Left cardiac atrium (tissue), 4 donors: Measurements from ENCODE around the gene GULP1. TPM values are rescaled to one million over a fixed set of nuclear protein-coding genes. Genes with fewer than 3 reads are reported as not detected.

Experiments
- ATAC-seq, 2 donors: fragments of 200-7000 bp; cut with Tn5 transposase; one replicate each; pipeline ENCODE4 v1.9.1; 2020; ENCODE audit warnings: mild to moderate bottlenecking in 2 of 2, moderate library complexity in 2 of 2
- DNase-seq: peaks from one replicate; pipeline ENCODE4 v3.0.0-alpha.2; 2020
- intact Hi-C, 2 donors: fragments of 100-400 bp; cut with DNase I; formaldehyde crosslinking; loops; one replicate each; pipeline versions ENCODE4 v1.14.1 to v1.15.1; 2022 to 2023
- total RNA-seq, 2 donors: library from RNA; stranded (reverse); fragmentation: NEBNext Ultra II Directional; extraction: Animal tissue kit (Norgen Biotek cat#: 25700); gene quantifications; one replicate each; pipeline ENCODE4 v1.2.1, GENCODE V29; 2021
- donor health status: DM: no; HTN: yes; CAD: no.
- donor health status: DM: no; HTN: yes; CAD: no; lungs with severe emphysema.
- donor health status: DM: yes; HTN: yes; CAD: no.
- donor health status: Dilated cardiomyopathy.

GULP1 gene
- total RNA-seq, 2 donors from 2014 or later, result 10.8 to 17.4 TPM

GRCh38 chr2:188404341-188405004, 112.8 kb downstream of the GULP1 start:
- intact Hi-C loops, result no loop called here
- ATAC-seq (no peak), DNase-seq (no peak)

GRCh38 chr2:188406414-188406813, 114.7 kb downstream of the GULP1 start:
- intact Hi-C loops, result no loop called here
- DNase-seq (no peak), ATAC-seq (no peak)

DNA sequence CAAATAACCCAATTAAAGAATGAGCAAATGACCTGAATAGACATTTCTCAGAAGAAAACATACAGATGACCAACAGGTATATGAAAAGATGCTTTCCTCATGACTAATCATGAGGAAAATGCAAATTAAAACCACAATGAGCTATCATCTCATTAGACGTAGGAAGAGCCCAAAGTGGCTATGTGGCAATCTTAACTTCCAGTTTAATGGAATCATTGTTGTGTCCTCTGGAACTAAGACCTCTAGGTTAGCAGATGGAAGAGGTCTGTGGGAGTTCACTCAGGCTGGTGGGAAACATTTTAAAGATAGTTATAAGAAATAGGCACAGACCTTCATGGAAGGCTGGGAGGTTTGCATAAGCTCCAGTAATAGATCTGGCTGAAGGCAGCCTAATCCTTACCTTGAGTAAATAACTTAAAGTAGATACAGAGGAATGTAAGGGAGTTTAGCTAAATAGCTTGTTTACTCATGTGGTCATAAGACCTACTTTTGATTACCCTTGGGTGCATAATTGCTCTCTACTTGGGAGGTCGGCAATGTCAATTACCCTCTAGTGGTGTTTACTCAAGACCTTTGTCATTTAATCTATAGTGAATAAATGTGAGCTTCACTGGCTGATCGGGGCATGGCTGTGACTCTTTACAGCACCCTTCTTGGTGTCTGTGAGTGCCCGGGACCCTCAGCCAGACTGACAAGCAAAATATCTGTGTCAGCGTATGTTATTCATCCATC, 119.0 kb downstream of the GULP1 start:
- DNase-seq (no peak), ATAC-seq (no peak)
- intact Hi-C loops, result no loop called here

DNA sequence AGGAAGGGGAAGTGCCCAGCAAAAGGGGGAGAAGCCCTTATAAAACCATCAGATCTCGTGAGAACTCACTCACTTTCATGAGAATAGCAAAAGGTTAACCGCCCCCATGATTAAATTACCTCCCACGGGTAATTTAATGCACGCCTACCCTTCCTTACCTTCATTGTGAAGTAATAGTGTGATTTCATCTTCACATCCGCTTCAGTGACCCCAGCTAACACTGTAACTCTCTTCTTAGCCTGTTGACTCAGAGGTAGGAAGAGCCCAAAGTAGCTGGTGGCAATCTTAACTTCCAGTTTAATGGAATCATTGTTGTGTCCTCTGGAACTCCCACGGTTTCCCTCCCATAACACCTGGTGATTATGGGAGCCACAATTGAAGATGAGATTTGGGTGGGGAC, 120.5 kb downstream of the GULP1 start:
- ATAC-seq (no peak), DNase-seq (no peak)
- intact Hi-C loops, result no loop called here

GRCh38 chr2:188414411-188414810, 122.7 kb downstream of the GULP1 start:
- ATAC-seq (no peak), DNase-seq (no peak)
- intact Hi-C loops, result no loop called here

DNA sequence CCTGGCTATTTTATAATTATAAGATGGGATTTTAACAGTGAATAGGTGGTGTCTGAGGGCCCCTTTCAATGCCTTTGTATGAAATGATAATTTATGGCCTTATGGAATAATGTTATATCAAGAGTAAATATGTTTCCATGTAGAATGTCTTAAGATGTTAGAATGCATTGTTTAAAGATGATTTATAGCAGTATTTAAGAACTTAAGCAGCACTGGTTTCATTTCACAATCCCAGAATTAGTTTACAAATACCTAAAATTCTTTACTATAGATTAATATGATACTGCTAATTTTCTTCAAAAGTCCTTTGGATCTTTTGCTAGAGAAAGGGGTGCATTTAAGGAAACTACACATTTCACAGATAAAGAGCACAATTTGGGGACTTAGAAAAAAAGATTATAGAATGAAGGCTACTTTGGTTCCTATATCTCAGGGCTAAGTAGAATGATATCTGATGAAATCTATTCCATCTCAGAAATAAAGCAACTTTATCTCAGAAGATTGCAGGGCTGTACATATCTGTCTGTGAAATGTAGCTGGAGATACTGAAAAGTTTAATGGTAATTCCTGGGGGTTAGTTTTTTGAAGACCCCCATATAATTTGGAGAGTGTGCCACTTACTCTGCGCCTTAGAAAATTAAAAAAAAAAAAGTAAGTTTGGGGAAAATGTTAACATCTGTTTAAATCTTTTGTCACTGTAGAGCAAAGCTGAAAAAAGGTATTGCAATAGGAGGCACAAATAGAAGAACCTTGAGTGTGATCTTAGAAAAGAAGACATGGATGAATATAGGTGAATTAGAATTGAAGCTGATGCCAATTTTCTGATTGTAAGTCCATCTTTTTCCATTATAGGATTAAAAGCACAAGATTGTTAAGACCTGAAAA, 123.4 kb downstream of the GULP1 start:
- no peak for ATAC-seq

GRCh38 chr2:188415754-188416083, 124.0 kb downstream of the GULP1 start:
- no peak for DNase-seq
- intact Hi-C loops, result no loop called here
- no peak for ATAC-seq

More for the DNA sequence above, 123.4 kb downstream of the GULP1 start:
- intact Hi-C loops, result no loop called here
- DNase-seq, result no peak

- ATAC-seq (no peak), DNase-seq (no peak)
- intact Hi-C loops, result no loop called here
Observed at GRCh38 chr2:188416367-188416766, 124.7 kb downstream of the GULP1 start.

DNA sequence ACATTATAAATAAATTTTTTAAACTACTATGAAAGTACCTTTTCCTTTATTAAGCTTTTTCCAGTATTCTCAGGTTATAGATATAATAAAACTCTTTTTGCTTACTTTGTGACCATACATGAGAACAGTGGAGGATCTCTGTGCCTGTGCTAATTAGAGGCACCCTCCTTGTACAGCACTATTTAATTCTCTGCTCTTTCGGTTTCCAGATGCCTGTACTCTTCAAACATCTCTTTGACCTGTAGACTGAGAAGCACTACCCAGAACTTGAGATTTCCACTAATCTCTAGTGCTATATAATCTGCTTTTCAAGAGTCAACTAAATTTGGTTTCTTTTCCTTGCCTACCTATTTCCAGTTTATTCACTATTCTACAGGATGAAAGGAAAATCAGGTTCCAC, 131.1 kb downstream of the GULP1 start:
- no peak for DNase-seq
- ATAC-seq, result no peak
- intact Hi-C loops, result no loop called here

DNA sequence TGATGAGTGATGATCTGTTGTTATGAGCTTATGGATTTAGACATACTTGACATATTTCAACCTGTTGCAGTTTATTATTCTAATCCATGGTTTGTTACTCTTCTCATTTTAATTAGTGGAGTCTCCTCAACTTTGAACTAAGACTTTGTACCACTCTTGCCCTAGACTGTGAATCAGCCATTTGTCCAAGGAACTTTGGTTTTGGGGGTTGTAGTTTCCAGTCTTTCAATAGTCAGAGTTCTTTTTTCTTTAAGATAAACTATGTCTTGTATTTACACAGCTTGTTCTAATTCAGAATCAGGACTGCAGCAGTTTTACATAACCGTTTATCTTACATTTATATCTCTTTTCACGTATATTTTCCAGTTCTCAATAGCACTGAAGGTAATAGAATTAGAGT, 133.6 kb downstream of the GULP1 start:
- DNase-seq (no peak), ATAC-seq (no peak)
- intact Hi-C loops, result no loop called here

DNA sequence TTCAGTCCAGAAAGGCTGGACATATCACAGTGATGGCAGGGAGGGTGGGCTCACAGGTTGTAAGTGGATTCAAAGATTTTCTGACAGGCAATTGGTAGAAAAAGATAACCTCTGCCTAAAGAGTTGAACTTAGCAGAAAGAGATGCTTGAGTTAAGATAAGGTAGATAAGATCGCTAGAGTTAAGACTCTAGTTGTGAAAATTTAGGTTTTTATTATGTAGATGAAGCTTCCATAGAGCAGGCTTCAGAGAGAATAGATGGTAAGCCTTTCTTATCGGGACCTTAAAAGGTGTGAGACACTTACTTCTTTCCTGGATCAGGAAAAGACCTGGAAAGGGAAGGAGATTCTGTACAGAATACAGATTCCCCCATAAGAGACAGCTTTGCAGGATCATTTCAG, 134.4 kb downstream of the GULP1 start:
- DNase-seq, result no peak
- ATAC-seq, result no peak

GRCh38 chr2:188430705-188431104, 139.0 kb downstream of the GULP1 start:
- ATAC-seq, result no peak
- no peak for DNase-seq
- intact Hi-C loops, result no loop called here

More for the DNA sequence above, 134.4 kb downstream of the GULP1 start:
- intact Hi-C loops, result no loop called here

DNA sequence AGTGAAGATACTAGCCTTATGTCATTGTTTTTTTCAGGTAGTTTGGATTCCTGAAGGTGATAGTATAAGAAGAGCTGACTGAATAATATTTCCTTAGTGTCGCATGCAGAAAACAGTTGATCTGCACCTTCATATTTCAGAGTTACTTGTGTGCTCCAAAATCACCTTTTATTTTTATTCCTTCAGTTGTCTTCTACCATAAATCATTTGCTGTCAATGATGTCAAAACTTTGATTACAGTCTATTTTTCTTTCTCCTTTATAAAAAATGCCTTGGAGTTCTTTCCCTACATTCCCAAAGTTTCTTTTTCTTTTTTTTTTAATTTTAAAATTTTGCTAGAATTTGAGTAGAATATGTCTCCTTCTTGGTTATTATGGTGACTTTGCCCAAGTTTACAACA, 142.3 kb downstream of the GULP1 start:
- intact Hi-C loops, result no loop called here
- no peak for DNase-seq

DNA sequence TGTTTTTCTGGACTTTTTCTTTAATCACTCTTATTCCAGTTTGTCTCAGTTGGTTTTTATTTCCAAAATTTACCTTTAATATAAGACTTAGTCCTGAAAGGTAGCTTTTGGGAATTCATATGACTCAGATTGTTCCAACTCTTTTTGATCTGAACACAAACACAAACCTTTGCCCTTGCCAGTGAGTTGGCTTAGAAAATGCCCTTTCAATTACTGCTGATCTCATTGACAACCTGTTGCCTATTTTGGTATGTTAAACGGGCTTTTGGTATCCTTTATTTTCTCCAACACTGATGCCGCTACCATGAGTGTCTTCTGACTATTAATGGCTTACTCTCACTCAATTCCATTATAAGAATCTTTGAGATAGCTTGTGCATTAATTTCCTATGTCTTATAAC, 143.4 kb downstream of the GULP1 start:
- intact Hi-C loops, result no loop called here
- DNase-seq (no peak), ATAC-seq (no peak)

More for the DNA sequence above, 142.3 kb downstream of the GULP1 start:
- ATAC-seq, result no peak

DNA sequence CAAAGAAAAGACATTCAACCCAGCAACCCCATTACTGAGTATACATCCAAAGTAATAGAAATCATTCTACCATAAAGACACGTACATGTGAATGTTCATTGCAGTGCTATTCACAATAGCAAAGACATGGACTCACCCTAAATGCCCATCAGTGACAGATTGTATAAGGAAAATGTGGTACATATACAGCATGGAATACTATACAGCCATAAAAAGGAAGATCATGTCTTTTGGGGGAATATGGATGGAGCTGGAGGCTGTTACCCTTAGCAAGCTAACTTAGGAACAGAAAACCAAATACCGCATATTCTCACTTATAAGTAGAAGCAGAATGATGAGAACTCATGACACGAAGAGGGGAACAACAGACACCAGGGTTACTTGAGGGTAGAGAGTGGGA, 145.9 kb downstream of the GULP1 start:
- ATAC-seq (no peak), DNase-seq (no peak)
- intact Hi-C loops, result no loop called here

GRCh38 chr2:188439986-188440385, 148.3 kb downstream of the GULP1 start:
- ATAC-seq, result no peak
- intact Hi-C loops, result no loop called here

GRCh38 chr2:188440849-188441248, 149.2 kb downstream of the GULP1 start:
- no peak for DNase-seq
- intact Hi-C loops, result no loop called here
- ATAC-seq, result no peak

More at GRCh38 chr2:188439986-188440385, 148.3 kb downstream of the GULP1 start:
- DNase-seq, result no peak

GRCh38 chr2:188441288-188441947, 149.7 kb downstream of the GULP1 start:
- DNase-seq, result no peak
- intact Hi-C loops, result no loop called here
- ATAC-seq, result no peak

- intact Hi-C loops, result no loop called here
- ATAC-seq (no peak), DNase-seq (no peak)
Observed at GRCh38 chr2:188443207-188443606, 151.5 kb downstream of the GULP1 start.
